PC-3 (cell line): ENCODE data around the gene TBC1D16.

Experiments
- EZH2phosphoT487 ChIP-seq: fragments of 300-600 bp; sonication (generic); IDR thresholded peaks from 2 replicates; pipeline ENCODE4 v1.6.1; 2018; ENCODE audit warnings: mild to moderate bottlenecking, antibody characterized with exemption, low read length, borderline replicate concordance
- TF ChIP-seq, protein P1 (sequence below): fragments of 300-600 bp; sonication (generic); conservative IDR thresholded peaks from 2 replicates; pipeline ENCODE4 v1.5.1; 2017; ENCODE audit warnings: antibody characterized with exemption, low read depth, mild to moderate bottlenecking, low read length

DNA sequence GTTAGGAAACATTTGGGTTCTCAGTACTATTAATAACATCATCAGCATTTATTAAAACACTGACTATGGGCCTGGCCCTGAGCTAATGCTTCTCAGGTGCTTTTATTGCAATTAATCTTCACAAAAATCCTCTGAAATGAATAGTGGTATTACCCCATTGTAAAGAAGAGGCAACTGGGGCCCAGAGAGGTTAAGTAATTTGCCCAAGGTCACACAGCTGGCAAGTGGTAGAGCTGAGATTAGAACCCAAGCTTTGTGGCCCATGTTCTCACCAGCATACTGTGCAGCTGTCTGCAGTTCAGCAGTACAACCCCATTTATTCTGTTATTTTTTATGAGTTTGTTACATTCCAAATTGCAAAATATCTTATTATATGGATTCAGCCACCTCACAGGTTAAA lies 82.3 kb downstream of the TBC1D16 start:
- TF ChIP-seq, protein P1, sequence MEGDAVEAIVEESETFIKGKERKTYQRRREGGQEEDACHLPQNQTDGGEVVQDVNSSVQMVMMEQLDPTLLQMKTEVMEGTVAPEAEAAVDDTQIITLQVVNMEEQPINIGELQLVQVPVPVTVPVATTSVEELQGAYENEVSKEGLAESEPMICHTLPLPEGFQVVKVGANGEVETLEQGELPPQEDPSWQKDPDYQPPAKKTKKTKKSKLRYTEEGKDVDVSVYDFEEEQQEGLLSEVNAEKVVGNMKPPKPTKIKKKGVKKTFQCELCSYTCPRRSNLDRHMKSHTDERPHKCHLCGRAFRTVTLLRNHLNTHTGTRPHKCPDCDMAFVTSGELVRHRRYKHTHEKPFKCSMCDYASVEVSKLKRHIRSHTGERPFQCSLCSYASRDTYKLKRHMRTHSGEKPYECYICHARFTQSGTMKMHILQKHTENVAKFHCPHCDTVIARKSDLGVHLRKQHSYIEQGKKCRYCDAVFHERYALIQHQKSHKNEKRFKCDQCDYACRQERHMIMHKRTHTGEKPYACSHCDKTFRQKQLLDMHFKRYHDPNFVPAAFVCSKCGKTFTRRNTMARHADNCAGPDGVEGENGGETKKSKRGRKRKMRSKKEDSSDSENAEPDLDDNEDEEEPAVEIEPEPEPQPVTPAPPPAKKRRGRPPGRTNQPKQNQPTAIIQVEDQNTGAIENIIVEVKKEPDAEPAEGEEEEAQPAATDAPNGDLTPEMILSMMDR: no peak
- TF ChIP-seq EZH2phosphoT487: no peak
